Transverse colon (tissue), 4 donors: Measurements from ENCODE around the gene CADM2. TPM values are rescaled to one million over a fixed set of nuclear protein-coding genes. Genes with fewer than 3 reads are reported as not detected.

Source experiments
- DNase-seq: peaks from one replicate; pipeline ENCODE4 v3.0.0-alpha.2; 2019
- H3K27ac ChIP-seq, 4 donors: fragments of 200-600 bp; sonication (generic); 2 replicates each; pipeline ENCODE4 v1.5.1; 2016 to 2018; ENCODE audit warnings: inconsistent platforms in 4 of 4
- H3K27me3 ChIP-seq: fragments of 200-600 bp; sonication (generic); 2 replicates; pipeline ENCODE4 v1.5.1; 2017; ENCODE audit warnings: inconsistent platforms
- H3K36me3 ChIP-seq, 4 donors: fragments of 200-600 bp; sonication (generic); 2 replicates each; pipeline ENCODE4 v1.5.1; 2017 to 2019; ENCODE audit warnings: inconsistent platforms in 4 of 4
- H3K4me1 ChIP-seq, 4 donors: fragments of 200-600 bp; sonication (generic); 2 replicates each; pipeline ENCODE4 v1.5.1; 2017 to 2020; ENCODE audit warnings: inconsistent platforms in 4 of 4
- H3K4me3 ChIP-seq, 4 donors: fragments of 200-600 bp; sonication (generic); 1 replicate in 1 of 4; 2 replicates in 3 of 4; pipeline versions ENCODE4 v1.5.1 to v1.6.1; 2017 to 2019; ENCODE audit warnings: inconsistent platforms in 4 of 4
- H3K9me3 ChIP-seq, 2 donors: fragments of 200-600 bp; sonication (generic); 2 replicates each; pipeline ENCODE4 v1.5.1; 2017 to 2019; ENCODE audit warnings: inconsistent platforms in 2 of 2
- EP300 ChIP-seq: sonication (generic); formaldehyde crosslinking; IDR thresholded peaks from one replicate; pipeline ENCODE4 v1.6.1; 2017; ENCODE audit warnings: antibody characterized with exemption, low read depth
- POLR2A ChIP-seq: fragments of 450-650 bp; IDR thresholded peaks from one replicate; pipeline ENCODE4 v1.6.1; 2016; ENCODE audit warnings: antibody characterized with exemption, mild to moderate bottlenecking, moderate library complexity
- POLR2AphosphoS5 ChIP-seq, 3 donors: sonication (generic); formaldehyde crosslinking; IDR thresholded peaks; one replicate each; pipeline ENCODE4 v1.6.1; 2016; ENCODE audit warnings: antibody characterized with exemption in 3 of 3
- WGBS, 2 donors: methylation state at CpG; one replicate each; pipeline ENCODE4 v1.1.5; 2018; ENCODE audit warnings: low coverage in 1 of 2; 5-methylcytosine and 5-hydroxymethylcytosine counted together
- in situ Hi-C, 4 donors: fragments of 200-750 bp; cut with MboI; loops; one replicate each; pipeline versions ENCODE4 v1.15.0 to v1.15.1; 2017; ENCODE audit warnings: low sequenced_read_pairs in 3 of 4, low pct_ligation_motif_present in 1 of 4, low pct_unique_long_range_greater_than_20kb in 1 of 4
- intact Hi-C: fragments of 100-400 bp; cut with DNase I; formaldehyde crosslinking; loops from one replicate; pipeline ENCODE4 v1.15.1; 2023; ENCODE audit warnings: low total_unique reads
- total RNA-seq, 4 donors: library from RNA; depleted of rRNA; stranded (reverse); fragments of >200 nt; gene quantifications; one replicate each; pipeline ENCODE4 v1.1.0, GENCODE V29; 2016
- TF ChIP-seq, protein P1 (sequence below), 5 experiments: fragments of 200-600 bp in 3 of 5; fragments of 450-650 bp in 2 of 5; sonication (generic) in 3 of 5; IDR thresholded peaks; 1 replicate in 2 of 5; 2 replicates in 3 of 5; pipeline ENCODE4 v1.5.1; 2016 to 2017; ENCODE audit warnings: antibody characterized with exemption in 5 of 5, inconsistent platforms in 3 of 5, mild to moderate bottlenecking in 2 of 5, moderate library complexity in 1 of 5

CADM2 gene
- total RNA-seq, 4 donors from 2014 or later = 2.2 to 21.3 (median 4.5) TPM

DNA sequence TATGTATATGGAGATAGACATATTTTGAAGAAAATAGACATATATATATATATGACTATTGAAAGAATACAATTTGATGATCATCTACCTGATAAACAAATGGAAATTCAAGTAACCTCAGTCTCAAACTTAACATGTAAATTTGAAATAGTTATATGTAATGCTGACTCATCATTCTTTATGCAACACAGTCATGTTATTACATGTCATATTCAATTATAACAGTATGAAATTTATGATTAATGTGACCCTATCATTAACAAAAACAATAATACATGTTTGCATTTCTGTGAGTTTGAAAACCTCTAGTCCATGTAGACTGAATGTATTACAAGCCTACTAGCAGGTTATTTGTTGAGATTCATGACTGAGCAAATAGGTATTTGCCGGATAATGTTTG, 204.1 kb downstream of the CADM2 start:
- no peak for DNase-seq
- H3K36me3 ChIP-seq = no peaks in the 10 kb centered on the region
- peaks cover 0 to 15% (median 6%) of the 10 kb centered on the region in 4 donors for H3K4me1 ChIP-seq
- TF ChIP-seq, protein P1, sequence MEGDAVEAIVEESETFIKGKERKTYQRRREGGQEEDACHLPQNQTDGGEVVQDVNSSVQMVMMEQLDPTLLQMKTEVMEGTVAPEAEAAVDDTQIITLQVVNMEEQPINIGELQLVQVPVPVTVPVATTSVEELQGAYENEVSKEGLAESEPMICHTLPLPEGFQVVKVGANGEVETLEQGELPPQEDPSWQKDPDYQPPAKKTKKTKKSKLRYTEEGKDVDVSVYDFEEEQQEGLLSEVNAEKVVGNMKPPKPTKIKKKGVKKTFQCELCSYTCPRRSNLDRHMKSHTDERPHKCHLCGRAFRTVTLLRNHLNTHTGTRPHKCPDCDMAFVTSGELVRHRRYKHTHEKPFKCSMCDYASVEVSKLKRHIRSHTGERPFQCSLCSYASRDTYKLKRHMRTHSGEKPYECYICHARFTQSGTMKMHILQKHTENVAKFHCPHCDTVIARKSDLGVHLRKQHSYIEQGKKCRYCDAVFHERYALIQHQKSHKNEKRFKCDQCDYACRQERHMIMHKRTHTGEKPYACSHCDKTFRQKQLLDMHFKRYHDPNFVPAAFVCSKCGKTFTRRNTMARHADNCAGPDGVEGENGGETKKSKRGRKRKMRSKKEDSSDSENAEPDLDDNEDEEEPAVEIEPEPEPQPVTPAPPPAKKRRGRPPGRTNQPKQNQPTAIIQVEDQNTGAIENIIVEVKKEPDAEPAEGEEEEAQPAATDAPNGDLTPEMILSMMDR (IDR thresholded peaks at IDR 0.05) = no peak
- intact Hi-C loops (no loop called here), in situ Hi-C loops (no loop called here)
- H3K27me3 ChIP-seq = no peaks in the 10 kb centered on the region
- no peaks in the 10 kb centered on the region for H3K9me3 ChIP-seq
- H3K27ac ChIP-seq = no peak overlapping the region
- whole genome bisulfite sequencing, 2 donors = 96 to 100% methylated on average over 1 of the region's 1 CpG
- H3K4me3 ChIP-seq = no peak overlapping the region

DNA sequence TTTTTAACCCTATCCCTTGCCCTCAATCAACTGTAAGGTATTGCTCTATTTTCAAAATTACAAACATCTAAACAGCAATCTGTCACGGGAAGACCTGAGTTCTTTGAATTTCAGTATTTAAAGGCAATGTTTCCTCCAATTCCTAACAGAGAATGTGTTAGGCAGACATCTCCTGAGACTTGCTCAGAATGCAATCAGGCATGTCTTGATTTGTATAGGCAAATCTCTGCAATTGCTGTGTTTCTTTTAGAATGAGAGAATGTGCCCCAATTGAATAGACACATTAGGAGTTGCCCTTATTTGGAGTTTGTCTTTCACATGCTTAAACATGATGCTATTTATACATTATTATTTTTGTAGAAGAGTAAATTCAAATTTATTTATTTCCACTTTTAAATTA, 205.6 kb downstream of the CADM2 start:
- Histone ChIP-seq H3K4me1 (peaks cover 0 to 12% (median 4%) of the 10 kb centered on the region in 4 donors), H3K4me3 (no peak overlapping the region), H3K9me3 (no peaks in the 10 kb centered on the region), H3K27ac (no peak overlapping the region), H3K36me3 (no peaks in the 10 kb centered on the region), H3K27me3 (no peaks in the 10 kb centered on the region)
- intact Hi-C loops (no loop called here), in situ Hi-C loops (no loop called here)
- TF ChIP-seq EP300 (no peak), POLR2A (no peak), POLR2AphosphoS5 (IDR thresholded peaks at IDR 0.05) (no peak)
- TF ChIP-seq, protein P1 (IDR thresholded peaks at IDR 0.05) = no peak
- no peak for DNase-seq
- 71 to 87% methylated on average over 1 of the region's 1 CpG for WGBS, 2 donors

GRCh38 chr3:85167576-85167975, 208.8 kb downstream of the CADM2 start:
- no peak for DNase-seq
- H3K4me1 ChIP-seq = no peaks in the 10 kb centered on the region
- H3K27ac ChIP-seq = no peak overlapping the region
- TF ChIP-seq, protein P1 (IDR thresholded peaks at IDR 0.05) = no peak
- TF ChIP-seq EP300 = no peak
- in situ Hi-C loops = no loop called here
- no peak overlapping the region for H3K4me3 ChIP-seq
- intact Hi-C loops = no loop called here
- no peaks in the 10 kb centered on the region for H3K9me3 ChIP-seq
- no peaks in the 10 kb centered on the region for H3K27me3 ChIP-seq
- 92 to 100% methylated on average over 1 of the region's 1 CpG for WGBS, 2 donors
- H3K36me3 ChIP-seq = no peaks in the 10 kb centered on the region

DNA sequence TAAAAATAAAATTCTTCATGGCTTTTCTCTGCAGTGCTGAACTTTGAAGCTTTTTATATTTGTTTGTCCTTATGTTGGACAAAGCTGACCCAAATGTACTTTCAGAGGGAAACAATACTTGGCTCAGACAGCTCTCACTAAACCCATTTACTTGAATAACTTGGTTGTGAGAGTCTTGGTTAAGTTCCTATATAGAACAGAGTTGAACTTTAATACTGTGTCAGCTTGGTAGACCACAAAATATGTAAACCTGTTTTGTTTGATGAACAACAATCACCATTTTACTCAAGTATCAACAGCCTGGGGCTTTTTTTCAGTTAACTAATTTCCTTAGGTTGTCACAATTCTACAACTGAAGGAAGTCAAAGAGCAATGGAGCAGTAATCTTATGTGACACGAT, 211.9 kb downstream of the CADM2 start:
- Histone ChIP-seq H3K27me3 (no peaks in the 10 kb centered on the region), H3K4me3 (no peak overlapping the region), H3K27ac (no peak overlapping the region), H3K9me3 (no peaks in the 10 kb centered on the region), H3K36me3 (no peaks in the 10 kb centered on the region), H3K4me1 (no peaks in the 10 kb centered on the region)
- no peak for DNase-seq
- intact Hi-C loops (no loop called here), in situ Hi-C loops (no loop called here)
- TF ChIP-seq POLR2AphosphoS5 (IDR thresholded peaks at IDR 0.05) (no peak), POLR2A (no peak), EP300 (no peak)
- TF ChIP-seq, protein P1 (IDR thresholded peaks at IDR 0.05) = no peak
- WGBS, 2 donors = 54 to 70% methylated on average over 1 of the region's 1 CpG
